MM.1S (cell line): ENCODE results near the gene TSPAN1.

Experiments used
- DNase-seq: peaks from one replicate; pipeline ENCODE4 v3.0.0-alpha.2; 2015
- H2AFZ ChIP-seq: fragments of 300-600 bp; sonication (generic); 2 replicates; pipeline ENCODE4 v1.6.0; 2016; ENCODE audit warnings: antibody characterized with exemption, low read length
- H3F3A ChIP-seq: fragments of 300-600 bp; sonication (generic); 2 replicates; pipeline ENCODE4 v1.6.1; 2016; ENCODE audit warnings: mild to moderate bottlenecking, antibody characterized with exemption, low read length, moderate library complexity, mixed read lengths; ENCODE audit not compliant: insufficient read depth
- H3K27ac ChIP-seq: fragments of 300-600 bp; sonication (generic); 2 replicates; pipeline ENCODE4 v1.5.1; 2016; ENCODE audit warnings: mild to moderate bottlenecking, low read length
- H3K27me3 ChIP-seq: fragments of 300-600 bp; sonication (generic); replicated peaks from 2 replicates; pipeline ENCODE4 v1.6.0; 2016; ENCODE audit warnings: low read length; ENCODE audit not compliant: insufficient read depth
- H3K36me3 ChIP-seq: fragments of 300-600 bp; sonication (generic); replicated peaks from 2 replicates; pipeline ENCODE4 v1.6.1; 2016; ENCODE audit warnings: mild to moderate bottlenecking, low read length, mixed read lengths; ENCODE audit not compliant: insufficient read depth
- H3K4me1 ChIP-seq: fragments of 300-600 bp; sonication (generic); 2 replicates; pipeline ENCODE4 v1.6.1; 2016; ENCODE audit warnings: low read length, mixed read lengths
- H3K4me2 ChIP-seq: fragments of 300-600 bp; sonication (generic); 2 replicates; pipeline ENCODE4 v1.6.0; 2016; ENCODE audit warnings: low read depth, low read length
- H3K4me3 ChIP-seq: fragments of 300-600 bp; sonication (generic); 2 replicates; pipeline ENCODE4 v1.5.1; 2016; ENCODE audit warnings: low read length, mixed read lengths
- H3K79me2 ChIP-seq: fragments of 300-600 bp; sonication (generic); 2 replicates; pipeline ENCODE4 v1.6.1; 2016; ENCODE audit warnings: mixed run types, low read length, mixed read lengths
- H3K9ac ChIP-seq: fragments of 300-600 bp; sonication (generic); 2 replicates; pipeline ENCODE4 v1.6.1; 2016; ENCODE audit warnings: low read length, mixed read lengths
- H3K9me2 ChIP-seq: fragments of 300-600 bp; sonication (generic); replicated peaks from 2 replicates; pipeline ENCODE4 v1.6.1; 2016; ENCODE audit warnings: mild to moderate bottlenecking, low read length, mixed read lengths; ENCODE audit not compliant: insufficient read depth
- H3K9me3 ChIP-seq: fragments of 300-600 bp; sonication (generic); replicated peaks from 2 replicates; pipeline ENCODE4 v1.6.1; 2016; ENCODE audit warnings: mild to moderate bottlenecking, low read length, mixed read lengths; ENCODE audit not compliant: insufficient read depth
- H4K20me1 ChIP-seq: fragments of 300-600 bp; sonication (generic); 2 replicates; pipeline ENCODE4 v1.6.1; 2016; ENCODE audit warnings: mild to moderate bottlenecking, low read length, moderate library complexity, mixed read lengths; ENCODE audit not compliant: insufficient read depth
- EZH2 ChIP-seq: fragments of 300-600 bp; sonication (generic); optimal IDR thresholded peaks from 2 replicates; pipeline ENCODE3; 2017; ENCODE audit warnings: low read depth, mild to moderate bottlenecking, antibody characterized with exemption, low read length, mixed read lengths
- EZH2phosphoT487 ChIP-seq: fragments of 300-600 bp; sonication (generic); IDR thresholded peaks from 2 replicates; pipeline ENCODE4 v1.6.1; 2018; ENCODE audit warnings: antibody characterized with exemption, low read length
- TF ChIP-seq, protein P1 (sequence below): fragments of 300-600 bp; sonication (generic); IDR thresholded peaks from 2 replicates; pipeline ENCODE4 v1.5.1; 2016; ENCODE audit warnings: antibody characterized with exemption, low read length, mixed read lengths

The TSPAN1 gene, protein sequence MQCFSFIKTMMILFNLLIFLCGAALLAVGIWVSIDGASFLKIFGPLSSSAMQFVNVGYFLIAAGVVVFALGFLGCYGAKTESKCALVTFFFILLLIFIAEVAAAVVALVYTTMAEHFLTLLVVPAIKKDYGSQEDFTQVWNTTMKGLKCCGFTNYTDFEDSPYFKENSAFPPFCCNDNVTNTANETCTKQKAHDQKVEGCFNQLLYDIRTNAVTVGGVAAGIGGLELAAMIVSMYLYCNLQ

DNA sequence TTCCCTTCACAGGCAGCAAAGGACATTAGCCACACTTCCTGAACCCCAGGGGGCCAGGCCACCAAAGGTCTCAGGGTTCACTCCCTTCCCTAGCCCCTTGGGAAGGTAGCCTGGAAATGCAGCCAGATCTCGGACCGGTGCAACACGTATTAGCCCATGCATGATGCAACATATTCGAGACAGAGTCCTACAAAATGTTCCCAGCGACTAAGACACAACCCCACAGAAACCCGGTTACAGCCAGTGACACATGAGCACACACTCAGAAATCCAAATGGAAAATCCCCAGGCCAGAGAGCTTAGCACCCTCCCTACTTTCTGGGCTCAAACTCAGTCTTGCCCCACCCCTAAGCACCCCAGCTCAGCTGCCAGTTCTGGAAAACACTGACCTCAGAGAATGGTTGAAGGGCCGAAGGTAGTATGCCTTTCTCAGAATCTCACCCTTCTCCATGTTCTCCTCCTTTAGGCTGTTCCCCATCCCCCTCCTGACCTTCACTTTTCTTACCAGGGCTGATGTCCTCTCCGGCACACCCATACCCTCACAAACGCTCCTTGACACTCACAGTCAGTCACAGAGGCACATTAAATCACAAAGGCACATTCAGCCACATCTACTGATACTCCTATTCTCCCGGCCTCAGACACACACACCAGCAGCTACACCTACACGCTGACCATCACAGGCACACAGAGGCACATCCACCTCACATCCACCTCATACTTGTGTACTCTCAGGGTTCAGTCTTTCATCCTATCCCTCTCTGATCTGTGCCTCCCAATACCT is at the start of gene TSPAN1:
Gene TSPAN1 (plus strand): TSS at position 640 of the 784 bp plus-strand sequence. CDS start 6,021 bp downstream, outside the sequence.
- DNase-seq = no peak
- H3K36me3 ChIP-seq = no peaks in the 10 kb centered on the region
- no peak for TF ChIP-seq EZH2
- TF ChIP-seq EZH2phosphoT487 = no peak
- TF ChIP-seq, protein P1, sequence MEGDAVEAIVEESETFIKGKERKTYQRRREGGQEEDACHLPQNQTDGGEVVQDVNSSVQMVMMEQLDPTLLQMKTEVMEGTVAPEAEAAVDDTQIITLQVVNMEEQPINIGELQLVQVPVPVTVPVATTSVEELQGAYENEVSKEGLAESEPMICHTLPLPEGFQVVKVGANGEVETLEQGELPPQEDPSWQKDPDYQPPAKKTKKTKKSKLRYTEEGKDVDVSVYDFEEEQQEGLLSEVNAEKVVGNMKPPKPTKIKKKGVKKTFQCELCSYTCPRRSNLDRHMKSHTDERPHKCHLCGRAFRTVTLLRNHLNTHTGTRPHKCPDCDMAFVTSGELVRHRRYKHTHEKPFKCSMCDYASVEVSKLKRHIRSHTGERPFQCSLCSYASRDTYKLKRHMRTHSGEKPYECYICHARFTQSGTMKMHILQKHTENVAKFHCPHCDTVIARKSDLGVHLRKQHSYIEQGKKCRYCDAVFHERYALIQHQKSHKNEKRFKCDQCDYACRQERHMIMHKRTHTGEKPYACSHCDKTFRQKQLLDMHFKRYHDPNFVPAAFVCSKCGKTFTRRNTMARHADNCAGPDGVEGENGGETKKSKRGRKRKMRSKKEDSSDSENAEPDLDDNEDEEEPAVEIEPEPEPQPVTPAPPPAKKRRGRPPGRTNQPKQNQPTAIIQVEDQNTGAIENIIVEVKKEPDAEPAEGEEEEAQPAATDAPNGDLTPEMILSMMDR = no peak
- H4K20me1 ChIP-seq = no peaks in the 10 kb centered on the region
- no peak within 1 kb of the TSS for H2AFZ ChIP-seq
- H3K9me3 ChIP-seq = no peaks in the 10 kb centered on the region
- H3K4me2 ChIP-seq = no peak within 1 kb of the TSS
- no peaks in the 10 kb centered on the region for H3K9me2 ChIP-seq
- no peak within 1 kb of the TSS for H3K4me3 ChIP-seq
- no peak within 1 kb of the TSS for H3K27ac ChIP-seq
- H3K9ac ChIP-seq = no peak within 1 kb of the TSS
- H3K4me1 ChIP-seq = no peaks in the 10 kb centered on the region; the same call in 1 of the 2 replicates
- H3K27me3 ChIP-seq = no peaks in the 10 kb centered on the region
- no peaks in the 10 kb centered on the region for H3F3A ChIP-seq
- no peaks in the 10 kb centered on the region for H3K79me2 ChIP-seq

DNA sequence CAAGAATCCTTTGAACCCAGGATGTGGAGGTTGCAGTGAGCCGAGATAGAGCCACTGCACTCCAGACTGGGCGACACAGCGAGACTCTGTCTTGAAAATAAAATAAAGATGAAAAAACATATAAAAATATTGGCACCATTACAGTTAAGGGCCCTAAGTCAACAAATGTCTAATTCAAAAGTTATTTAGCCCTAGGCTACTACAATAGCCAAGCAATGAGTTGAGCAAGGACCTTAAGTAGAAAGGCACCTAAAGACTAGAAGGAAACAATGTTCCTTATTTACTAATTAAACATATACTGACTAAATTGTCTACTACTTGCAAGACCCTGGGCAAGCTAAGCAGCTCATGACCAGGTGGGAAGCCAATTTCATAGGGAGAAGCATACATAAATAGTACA is 46.5 kb upstream of the TSPAN1 start:
- H3K79me2 ChIP-seq = peaks cover 13% of the 10 kb centered on the region
- no peaks in the 10 kb centered on the region for H3K36me3 ChIP-seq
- no peaks in the 10 kb centered on the region for H4K20me1 ChIP-seq
- H3K27me3 ChIP-seq = no peaks in the 10 kb centered on the region
- H3K9ac ChIP-seq = no peak overlapping the region
- no peaks in the 10 kb centered on the region for H3K9me2 ChIP-seq
- peaks cover 12% of the 10 kb centered on the region; the same call in 1 of the 2 replicates for H3F3A ChIP-seq
- no peak for DNase-seq
- no peak overlapping the region for H3K27ac ChIP-seq
- no peaks in the 10 kb centered on the region for H3K4me1 ChIP-seq
- no peak for TF ChIP-seq EZH2phosphoT487
- no peak for TF ChIP-seq EZH2
- TF ChIP-seq, protein P1 = no peak
- no peaks in the 10 kb centered on the region for H3K9me3 ChIP-seq
- H3K4me3 ChIP-seq = no peak overlapping the region
- no peak overlapping the region for H2AFZ ChIP-seq
- no peak overlapping the region for H3K4me2 ChIP-seq

DNA sequence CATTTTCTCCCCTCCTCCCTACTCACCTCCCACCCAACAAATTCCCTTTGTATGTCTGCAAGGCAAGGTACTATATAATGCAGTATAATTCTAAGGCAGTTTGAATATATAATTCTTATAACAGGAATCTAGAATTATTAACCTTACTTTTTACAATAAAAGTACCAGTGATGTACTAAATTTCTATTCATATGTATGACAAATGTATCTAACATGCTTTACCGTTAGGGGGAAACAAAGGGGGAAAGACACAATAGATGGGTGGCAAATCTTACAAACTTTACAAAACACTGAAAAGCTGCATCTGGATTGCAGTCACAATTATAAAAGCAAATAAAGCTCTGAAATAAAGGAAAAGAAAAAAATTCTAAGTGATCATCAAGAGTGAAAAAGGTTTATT is 44.8 kb upstream of the TSPAN1 start:
- Histone ChIP-seq H3K4me2 (peak overlapping the region; percentile 58), H3K79me2 (peaks cover 13% of the 10 kb centered on the region)

More for the DNA sequence above, 44.8 kb upstream of the TSPAN1 start:
- Histone ChIP-seq H3K4me1 (peaks cover 18% of the 10 kb centered on the region), H3K27ac (no peak overlapping the region), H3K36me3 (no peaks in the 10 kb centered on the region), H3K4me3 (peak overlapping the region; percentile 68), H3F3A (peaks cover 29% of the 10 kb centered on the region), H3K9me3 (no peaks in the 10 kb centered on the region), H2AFZ (no peak overlapping the region), H4K20me1 (no peaks in the 10 kb centered on the region), H3K9ac (0 out of 2 replicates have a peak overlapping the region, but pooled peaks have one; percentile 34), H3K27me3 (no peaks in the 10 kb centered on the region), H3K9me2 (no peaks in the 10 kb centered on the region)
- TF ChIP-seq, protein P1 = no peak
- no peak for TF ChIP-seq EZH2
- TF ChIP-seq EZH2phosphoT487 = no peak
- no peak for DNase-seq
